AG08396 (cell line): ENCODE measurements around the gene GAL3ST1.
"Not testable (repeated sequence)": the region's sequence is repeated elsewhere in the genome, so short reads cannot be mapped to it uniquely, and the experiment has no call there.

ENCODE experiments used
- DNase-seq: peaks from one replicate; pipeline ENCODE4 v3.0.0; 2012; ENCODE audit warnings: low spot score, mixed read lengths

The GAL3ST1 gene, protein sequence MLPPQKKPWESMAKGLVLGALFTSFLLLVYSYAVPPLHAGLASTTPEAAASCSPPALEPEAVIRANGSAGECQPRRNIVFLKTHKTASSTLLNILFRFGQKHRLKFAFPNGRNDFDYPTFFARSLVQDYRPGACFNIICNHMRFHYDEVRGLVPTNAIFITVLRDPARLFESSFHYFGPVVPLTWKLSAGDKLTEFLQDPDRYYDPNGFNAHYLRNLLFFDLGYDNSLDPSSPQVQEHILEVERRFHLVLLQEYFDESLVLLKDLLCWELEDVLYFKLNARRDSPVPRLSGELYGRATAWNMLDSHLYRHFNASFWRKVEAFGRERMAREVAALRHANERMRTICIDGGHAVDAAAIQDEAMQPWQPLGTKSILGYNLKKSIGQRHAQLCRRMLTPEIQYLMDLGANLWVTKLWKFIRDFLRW

GRCh38 chr22:30574095-30574981 lies at the start of gene GAL3ST1:
GAL3ST1 (minus strand) TSS chr22:30574665; CDS start chr22:30557392, 17,273 bp downstream.
- DNase-seq = no peak

- DNase-seq = not testable (repeated sequence)
These were observed 45.4 kb upstream of the GAL3ST1 start for GRCh38 chr22:30619909-30620308.

DNA sequence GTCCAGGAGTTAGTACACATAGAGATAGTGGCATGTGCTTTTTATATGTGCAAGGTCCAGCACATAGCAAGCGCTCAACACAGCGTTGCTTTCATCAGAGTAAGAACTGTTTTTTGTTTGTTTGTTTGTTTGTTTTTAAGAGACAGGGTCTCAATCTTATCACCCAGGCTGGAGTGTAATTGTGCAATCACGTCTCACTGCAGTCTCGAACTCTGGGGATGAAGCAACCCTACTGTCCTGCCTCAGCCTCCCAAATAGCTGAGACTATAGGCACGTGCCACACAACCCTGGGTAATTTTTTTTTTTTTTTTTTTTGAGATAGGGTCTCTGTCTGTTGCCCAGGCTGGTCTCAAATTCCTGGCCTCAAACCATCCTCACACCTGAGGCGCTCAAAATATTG lies 43.4 kb upstream of the GAL3ST1 start:
- DNase-seq = no peak

DNA sequence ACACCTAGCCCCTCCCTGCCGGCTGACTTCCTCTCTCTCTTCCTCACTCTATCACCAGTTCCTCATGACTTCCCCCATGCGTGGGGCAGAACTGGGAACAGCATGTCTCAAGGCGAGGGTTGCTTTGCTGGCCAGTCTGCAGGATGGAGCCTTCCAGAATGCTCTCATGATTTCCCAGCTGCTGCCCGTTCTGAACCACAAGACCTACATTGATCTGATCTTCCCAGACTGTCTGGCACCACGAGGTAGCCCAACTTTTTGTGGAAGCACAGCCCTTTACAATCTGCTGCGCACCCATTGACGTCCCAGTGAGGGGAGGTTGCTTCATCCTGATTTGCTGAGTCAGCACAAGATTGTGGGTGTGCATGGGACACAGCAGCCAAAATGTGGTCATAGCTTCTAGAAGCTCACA lies 41.1 kb upstream of the GAL3ST1 start:
- DNase-seq = no peak

DNA sequence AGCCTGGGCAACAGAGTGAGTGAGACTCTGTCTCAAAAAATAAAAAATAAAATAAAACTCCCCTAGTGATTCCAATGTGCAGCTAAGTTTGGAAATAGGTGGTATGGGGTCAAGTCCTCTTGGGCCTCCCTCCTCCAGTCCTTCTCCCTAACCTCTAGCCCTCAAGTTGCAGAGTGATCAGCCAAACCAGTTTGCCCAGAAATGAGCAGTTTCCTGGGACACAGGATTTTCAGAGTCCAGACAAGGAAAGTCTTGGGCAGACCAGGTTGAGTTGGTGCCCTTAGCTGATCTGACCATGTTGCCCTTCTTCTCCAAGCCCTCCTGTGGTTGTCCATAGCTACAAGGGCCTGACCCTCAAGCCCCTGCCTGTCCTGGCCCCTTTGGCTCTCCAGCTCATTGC lies 40.4 kb upstream of the GAL3ST1 start:
- no peak for DNase-seq

DNA sequence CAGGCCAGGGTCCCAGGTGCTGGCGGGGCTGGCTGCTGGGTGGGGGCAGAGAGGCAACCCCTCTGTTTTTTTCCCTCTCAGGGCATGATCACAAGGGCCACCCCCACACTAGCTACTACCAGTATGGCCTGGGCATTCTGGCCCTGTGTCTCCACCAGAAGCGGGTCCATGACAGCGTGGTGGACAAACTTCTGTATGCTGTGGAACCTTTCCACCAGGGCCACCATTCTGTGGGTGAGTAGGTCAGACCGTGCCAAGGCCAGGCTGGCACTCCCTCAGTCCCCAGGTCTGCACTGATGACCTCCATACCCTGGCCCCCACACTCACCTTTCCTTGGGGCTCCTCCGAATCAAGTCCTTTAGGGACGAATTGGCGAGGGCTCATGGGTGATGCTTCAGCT lies 39.8 kb upstream of the GAL3ST1 start:
- no peak for DNase-seq

DNA sequence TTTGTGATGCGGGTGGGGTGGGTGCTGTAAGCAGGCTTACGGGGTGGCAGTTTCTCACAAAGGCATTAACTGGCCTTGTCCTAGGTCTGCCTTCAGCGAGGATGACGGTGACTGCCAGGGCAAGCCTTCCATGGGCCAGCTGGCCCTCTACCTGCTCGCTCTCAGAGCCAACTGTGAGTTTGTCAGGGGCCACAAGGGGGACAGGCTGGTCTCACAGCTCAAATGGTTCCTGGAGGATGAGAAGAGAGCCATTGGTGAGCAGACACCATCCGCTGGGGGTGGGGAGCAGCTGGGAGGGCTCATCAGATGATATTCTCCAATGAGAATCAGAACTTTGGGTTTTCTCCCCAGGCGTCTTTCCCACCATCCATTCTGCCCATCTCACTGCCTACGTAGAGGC lies 38.3 kb upstream of the GAL3ST1 start:
- no peak for DNase-seq

- no peak for DNase-seq
These were observed 36.7 kb upstream of the GAL3ST1 start for GRCh38 chr22:30611197-30611596.

DNA sequence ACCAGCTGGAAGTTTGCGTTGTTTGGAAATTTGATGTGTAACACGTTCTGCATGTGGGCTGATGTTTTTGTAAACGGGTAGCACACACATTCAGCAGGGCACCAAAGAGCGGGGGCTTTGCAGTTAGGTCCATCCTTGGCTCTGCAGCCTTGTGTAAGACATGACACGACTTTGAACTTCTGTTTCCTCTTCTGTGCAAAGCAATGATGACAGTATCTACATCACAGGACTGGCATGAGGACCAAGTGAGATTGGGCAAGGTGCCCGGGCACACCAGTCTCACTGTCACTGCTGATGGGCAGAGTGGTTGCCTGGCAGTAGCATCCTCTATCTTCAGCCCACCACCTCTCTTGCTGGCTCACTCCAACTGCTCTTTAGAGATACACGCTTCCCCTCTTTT lies 35.8 kb upstream of the GAL3ST1 start:
- no peak for DNase-seq

- peak; percentile 84 for DNase-seq
These were observed 35.1 kb upstream of the GAL3ST1 start for GRCh38 chr22:30609260-30610185.

DNA sequence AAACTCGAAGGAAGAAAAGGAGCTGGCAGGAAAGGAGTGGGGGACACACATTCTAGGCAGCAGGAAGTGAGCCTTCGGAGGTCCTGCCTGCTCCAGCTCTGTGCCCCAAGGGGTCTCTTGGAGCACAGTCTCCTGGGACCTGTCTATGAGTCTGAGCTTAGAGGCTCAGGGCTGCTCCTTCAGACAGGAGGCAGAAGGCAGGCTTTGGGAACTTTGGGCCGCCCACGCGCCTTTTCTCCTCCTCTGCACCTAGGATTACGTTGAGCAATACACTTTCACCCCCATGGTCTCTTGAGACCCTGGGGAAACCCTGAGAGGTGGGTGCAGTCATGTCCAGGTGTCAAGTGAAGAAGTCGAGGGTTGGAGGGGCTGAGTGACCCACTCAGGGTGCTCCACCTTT lies 33.5 kb upstream of the GAL3ST1 start:
- DNase-seq = no peak

- DNase-seq = no peak
These were observed 33.0 kb upstream of the GAL3ST1 start for GRCh38 chr22:30607300-30607930.

DNA sequence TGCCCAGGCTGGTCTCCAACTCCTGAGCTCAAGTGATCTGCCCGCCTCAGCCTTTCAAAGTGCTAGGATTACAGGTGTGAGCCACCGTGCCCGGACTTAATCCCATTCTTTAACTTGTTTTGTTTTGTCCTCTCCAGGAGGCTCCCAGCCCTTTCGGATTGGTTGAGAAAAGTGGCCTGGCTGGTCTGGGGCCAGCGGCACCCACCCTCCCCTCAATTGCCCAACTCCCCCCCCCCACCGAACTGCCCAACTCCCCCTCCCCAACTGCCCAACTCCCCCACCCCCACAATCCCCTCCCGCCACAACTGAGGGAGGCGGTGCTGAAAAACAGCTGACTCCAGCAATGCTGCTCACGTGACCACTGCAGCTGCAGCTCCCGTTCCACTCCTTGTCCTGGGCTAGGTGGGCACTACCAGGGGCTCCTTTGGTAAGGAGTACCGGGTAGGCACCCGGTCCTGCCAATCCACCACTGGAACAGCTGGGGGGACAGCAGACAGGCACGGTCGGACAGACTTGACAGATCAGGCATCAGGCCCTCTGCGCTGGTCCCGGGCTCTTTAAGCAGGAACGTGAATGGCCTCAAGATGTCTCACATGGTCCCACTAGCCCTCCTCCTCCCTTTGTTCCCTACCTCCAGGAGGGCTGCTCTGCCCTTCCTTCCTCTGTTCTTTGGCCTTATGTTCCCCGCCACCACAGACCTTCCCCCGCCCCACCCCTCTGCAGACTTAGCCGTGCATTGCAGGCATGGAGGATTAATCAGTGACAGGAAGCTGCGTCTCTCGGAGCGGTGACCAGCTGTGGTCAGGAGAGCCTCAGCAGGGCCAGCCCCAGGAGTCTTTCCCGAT lies 32.2 kb upstream of the GAL3ST1 start, which contains the start of gene TCN2:
Gene TCN2, plus strand, starts transcription at position 720 of the 845 bp plus-strand sequence. CDS start 158 bp downstream, outside the sequence.
- peak; percentile 76 for DNase-seq

DNA sequence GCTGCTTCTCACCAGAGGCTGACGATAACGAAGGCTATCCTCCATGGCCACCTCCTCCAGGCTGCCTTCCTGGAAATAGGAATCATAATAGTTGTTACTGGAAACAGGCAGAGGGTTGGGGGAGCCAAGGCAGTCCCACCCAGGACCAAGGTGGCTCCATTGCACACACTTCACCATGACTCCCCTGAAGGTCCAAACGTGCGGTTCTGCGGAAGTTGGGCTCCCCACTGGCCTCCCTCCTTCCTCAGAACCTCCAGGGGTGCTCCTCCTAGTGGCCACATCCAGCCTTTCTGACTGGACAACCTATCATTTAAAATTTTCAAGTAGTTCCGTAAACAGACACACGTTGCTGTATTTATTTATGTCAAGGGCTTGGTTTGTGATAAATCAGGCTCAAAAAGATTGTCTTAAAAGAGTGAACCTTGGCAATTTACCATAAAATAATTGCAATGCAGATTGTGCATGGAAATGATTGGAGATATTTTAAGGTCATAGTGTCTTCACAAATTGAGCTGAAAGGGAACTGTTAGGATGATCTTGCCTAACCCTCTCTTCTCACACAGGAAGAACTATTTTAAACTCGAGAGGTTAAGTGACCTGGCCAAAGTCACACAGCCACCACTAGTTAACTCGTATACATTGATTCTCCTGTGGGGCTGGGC lies 31.1 kb upstream of the GAL3ST1 start:
- DNase-seq = peak; percentile 58

GRCh38 chr22:30604723-30605122 lies 30.3 kb upstream of the GAL3ST1 start:
- DNase-seq = no peak

- no peak for DNase-seq
These were observed 29.3 kb upstream of the GAL3ST1 start for GRCh38 chr22:30603801-30604200.

- DNase-seq = no peak
These were observed 27.6 kb upstream of the GAL3ST1 start for GRCh38 chr22:30602049-30602448.

GRCh38 chr22:30601464-30601863 lies 27.0 kb upstream of the GAL3ST1 start:
- DNase-seq = no peak

GRCh38 chr22:30600921-30601320 lies 26.5 kb upstream of the GAL3ST1 start:
- DNase-seq = no peak

GRCh38 chr22:30598986-30599385 lies 24.5 kb upstream of the GAL3ST1 start:
- no peak for DNase-seq
